Measurements from ENCODE around the gene ZNF768.

GRCh38 chr16:30567160-30567990, 41.0 kb upstream of the ZNF768 start:
- TF ChIP-seq, protein P1, sequence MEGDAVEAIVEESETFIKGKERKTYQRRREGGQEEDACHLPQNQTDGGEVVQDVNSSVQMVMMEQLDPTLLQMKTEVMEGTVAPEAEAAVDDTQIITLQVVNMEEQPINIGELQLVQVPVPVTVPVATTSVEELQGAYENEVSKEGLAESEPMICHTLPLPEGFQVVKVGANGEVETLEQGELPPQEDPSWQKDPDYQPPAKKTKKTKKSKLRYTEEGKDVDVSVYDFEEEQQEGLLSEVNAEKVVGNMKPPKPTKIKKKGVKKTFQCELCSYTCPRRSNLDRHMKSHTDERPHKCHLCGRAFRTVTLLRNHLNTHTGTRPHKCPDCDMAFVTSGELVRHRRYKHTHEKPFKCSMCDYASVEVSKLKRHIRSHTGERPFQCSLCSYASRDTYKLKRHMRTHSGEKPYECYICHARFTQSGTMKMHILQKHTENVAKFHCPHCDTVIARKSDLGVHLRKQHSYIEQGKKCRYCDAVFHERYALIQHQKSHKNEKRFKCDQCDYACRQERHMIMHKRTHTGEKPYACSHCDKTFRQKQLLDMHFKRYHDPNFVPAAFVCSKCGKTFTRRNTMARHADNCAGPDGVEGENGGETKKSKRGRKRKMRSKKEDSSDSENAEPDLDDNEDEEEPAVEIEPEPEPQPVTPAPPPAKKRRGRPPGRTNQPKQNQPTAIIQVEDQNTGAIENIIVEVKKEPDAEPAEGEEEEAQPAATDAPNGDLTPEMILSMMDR (IDR thresholded peaks at IDR 0.05): no peak
- no peak for TF ChIP-seq EP300 (IDR thresholded peaks at IDR 0.05)
- no peak for TF ChIP-seq POLR2A (IDR thresholded peaks at IDR 0.05)
- no peak for TF ChIP-seq POLR2AphosphoS5 (IDR thresholded peaks at IDR 0.05)

Data from suprapubic skin (tissue), 4 donors.